ENCODE measurements around the gene AKR1C4. TPM values are rescaled to one million over a fixed set of nuclear protein-coding genes. Genes with fewer than 3 reads are reported as not detected.
"Not testable (repeated sequence)": the region's sequence is repeated elsewhere in the genome, so short reads cannot be mapped to it uniquely, and the experiment has no call there.

AKR1C4 gene
- not detected in 2 replicates for total RNA-seq

- no peak within 1 kb of the TSS for H3K27ac Mint-ChIP-seq
- H3K4me1 Mint-ChIP-seq = no peaks in the 10 kb centered on the region
- peaks cover 3% of the 10 kb centered on the region for H3K9me3 Mint-ChIP-seq
- intact Hi-C loops (cut with micrococcal nuclease) = no loop called here
- no peak for DNase-seq
- peaks cover 5% of the 10 kb centered on the region for H3K27me3 Mint-ChIP-seq
- no peaks in the 10 kb centered on the region for H3K36me3 Mint-ChIP-seq (ENCODE audit: low read depth)
- H3K4me3 Mint-ChIP-seq = no peak within 1 kb of the TSS
Observed at GRCh38 chr10:5196702-5197113, at the start of gene AKR1C4. Gene AKR1C4 (plus strand): TSS chr10:5196837. CDS start chr10:5196868, 31 bp downstream.

- Mint-ChIP-seq H3K27me3 (no peaks in the 10 kb centered on the region), H3K9me3 (peaks cover 23% of the 10 kb centered on the region), H3K27ac (no peak overlapping the region), H3K4me1 (no peaks in the 10 kb centered on the region), H3K36me3 (ENCODE audit: low read depth) (no peaks in the 10 kb centered on the region), H3K4me3 (no peak overlapping the region)
- intact Hi-C loops (cut with micrococcal nuclease) = no loop called here
- no peak for DNase-seq
Observed at GRCh38 chr10:5146920-5147254, 49.8 kb upstream of the AKR1C4 start.

- intact Hi-C loops (cut with micrococcal nuclease) = no loop called here
- H3K27ac Mint-ChIP-seq = no peak overlapping the region
- H3K9me3 Mint-ChIP-seq = peaks cover 18% of the 10 kb centered on the region
- no peaks in the 10 kb centered on the region for H3K27me3 Mint-ChIP-seq
- H3K4me3 Mint-ChIP-seq = no peak overlapping the region
- no peak for DNase-seq
- H3K4me1 Mint-ChIP-seq = no peaks in the 10 kb centered on the region
- H3K36me3 Mint-ChIP-seq (ENCODE audit: low read depth) = no peaks in the 10 kb centered on the region
Observed at GRCh38 chr10:5147255-5147980, 49.2 kb upstream of the AKR1C4 start.

- H3K36me3 Mint-ChIP-seq (ENCODE audit: low read depth) = no peaks in the 10 kb centered on the region
- H3K4me3 Mint-ChIP-seq = no peak overlapping the region
- H3K27ac Mint-ChIP-seq = no peak overlapping the region
- no peaks in the 10 kb centered on the region for H3K4me1 Mint-ChIP-seq
- H3K27me3 Mint-ChIP-seq = no peaks in the 10 kb centered on the region
- no peak for DNase-seq
- H3K9me3 Mint-ChIP-seq = peaks cover 15% of the 10 kb centered on the region
- intact Hi-C loops (cut with micrococcal nuclease) = no loop called here
Observed at GRCh38 chr10:5147981-5148677, 48.5 kb upstream of the AKR1C4 start.

GRCh38 chr10:5148678-5149032 lies 48.0 kb upstream of the AKR1C4 start:
- Mint-ChIP-seq H3K36me3 (ENCODE audit: low read depth) (no peaks in the 10 kb centered on the region), H3K4me3 (no peak overlapping the region), H3K4me1 (no peaks in the 10 kb centered on the region), H3K9me3 (peaks cover 13% of the 10 kb centered on the region), H3K27ac (no peak overlapping the region), H3K27me3 (no peaks in the 10 kb centered on the region)
- intact Hi-C loops (cut with micrococcal nuclease) = no loop called here
- no peak for DNase-seq

- no peaks in the 10 kb centered on the region for H3K27me3 Mint-ChIP-seq
- no peaks in the 10 kb centered on the region for H3K36me3 Mint-ChIP-seq (ENCODE audit: low read depth)
- intact Hi-C loops (cut with micrococcal nuclease) = no loop called here
- peaks cover 13% of the 10 kb centered on the region for H3K9me3 Mint-ChIP-seq
- no peak for DNase-seq
- H3K27ac Mint-ChIP-seq = no peak overlapping the region
- no peak overlapping the region for H3K4me3 Mint-ChIP-seq
- no peaks in the 10 kb centered on the region for H3K4me1 Mint-ChIP-seq
Observed at GRCh38 chr10:5151076-5151475, 45.6 kb upstream of the AKR1C4 start.

- Mint-ChIP-seq H3K9me3 (peaks cover 11% of the 10 kb centered on the region), H3K4me3 (no peak overlapping the region), H3K27me3 (no peaks in the 10 kb centered on the region), H3K27ac (no peak overlapping the region), H3K4me1 (no peaks in the 10 kb centered on the region), H3K36me3 (ENCODE audit: low read depth) (no peaks in the 10 kb centered on the region)
- intact Hi-C loops (cut with micrococcal nuclease) = no loop called here
- no peak for DNase-seq
Observed at GRCh38 chr10:5155951-5156350, 40.7 kb upstream of the AKR1C4 start.

- intact Hi-C loops (cut with micrococcal nuclease) = no loop called here
Observed at GRCh38 chr10:5157501-5157900, 39.1 kb upstream of the AKR1C4 start.

GRCh38 chr10:5159126-5159525 lies 37.5 kb upstream of the AKR1C4 start:
- DNase-seq = no peak
- Mint-ChIP-seq H3K4me3 (no peak overlapping the region), H3K9me3 (peaks cover 26% of the 10 kb centered on the region), H3K4me1 (no peaks in the 10 kb centered on the region), H3K36me3 (ENCODE audit: low read depth) (no peaks in the 10 kb centered on the region), H3K27me3 (no peaks in the 10 kb centered on the region), H3K27ac (no peak overlapping the region)
- intact Hi-C loops (cut with micrococcal nuclease) = no loop called here

More at GRCh38 chr10:5157501-5157900, 39.1 kb upstream of the AKR1C4 start:
- Mint-ChIP-seq H3K4me3 (no peak overlapping the region), H3K36me3 (ENCODE audit: low read depth) (no peaks in the 10 kb centered on the region), H3K27ac (no peak overlapping the region), H3K4me1 (no peaks in the 10 kb centered on the region), H3K9me3 (peaks cover 19% of the 10 kb centered on the region), H3K27me3 (no peaks in the 10 kb centered on the region)
- no peak for DNase-seq

GRCh38 chr10:5163487-5163886 lies 33.1 kb upstream of the AKR1C4 start:
- Mint-ChIP-seq H3K4me1 (no peaks in the 10 kb centered on the region), H3K4me3 (no peak overlapping the region), H3K27me3 (no peaks in the 10 kb centered on the region), H3K9me3 (peaks cover 45% of the 10 kb centered on the region), H3K27ac (no peak overlapping the region), H3K36me3 (ENCODE audit: low read depth) (peaks cover 1% of the 10 kb centered on the region)
- no peak for DNase-seq
- intact Hi-C loops (cut with micrococcal nuclease) = no loop called here

- H3K4me1 Mint-ChIP-seq = no peaks in the 10 kb centered on the region
- no peak for DNase-seq
- H3K4me3 Mint-ChIP-seq = no peak overlapping the region
- intact Hi-C loops (cut with micrococcal nuclease) = no loop called here
- H3K27ac Mint-ChIP-seq = no peak overlapping the region
- no peaks in the 10 kb centered on the region for H3K27me3 Mint-ChIP-seq
- H3K36me3 Mint-ChIP-seq (ENCODE audit: low read depth) = peaks cover 1% of the 10 kb centered on the region
- peaks cover 40% of the 10 kb centered on the region for H3K9me3 Mint-ChIP-seq
Observed at GRCh38 chr10:5165738-5166137, 30.9 kb upstream of the AKR1C4 start.

GRCh38 chr10:5168897-5169420 lies 27.7 kb upstream of the AKR1C4 start:
- Mint-ChIP-seq H3K27me3 (no peaks in the 10 kb centered on the region), H3K36me3 (ENCODE audit: low read depth) (peaks cover 1% of the 10 kb centered on the region), H3K4me3 (no peak overlapping the region), H3K27ac (no peak overlapping the region), H3K4me1 (no peaks in the 10 kb centered on the region), H3K9me3 (peaks cover 21% of the 10 kb centered on the region)
- no peak for DNase-seq
- intact Hi-C loops (cut with micrococcal nuclease) = no loop called here

- H3K27ac Mint-ChIP-seq; intact Hi-C loops (cut with micrococcal nuclease); H3K9me3 Mint-ChIP-seq; H3K27me3 Mint-ChIP-seq; DNase-seq; H3K36me3 Mint-ChIP-seq (ENCODE audit: low read depth); H3K4me3 Mint-ChIP-seq; H3K4me1 Mint-ChIP-seq: not testable (repeated sequence)
Observed at GRCh38 chr10:5175581-5175980, 21.1 kb upstream of the AKR1C4 start.

- H3K4me3 Mint-ChIP-seq; H3K9me3 Mint-ChIP-seq; H3K4me1 Mint-ChIP-seq; DNase-seq; H3K36me3 Mint-ChIP-seq (ENCODE audit: low read depth); H3K27me3 Mint-ChIP-seq; intact Hi-C loops (cut with micrococcal nuclease); H3K27ac Mint-ChIP-seq: not testable (repeated sequence)
Observed at GRCh38 chr10:5180503-5180902, 16.1 kb upstream of the AKR1C4 start.

Data from activated CD4-positive, alpha-beta T cell treated with anti-CD3 and anti-CD28 coated beads, Interleukin-2, amount 10 ng/mL, durations not matched to agents 24 days and 14 days (primary cell).